HG02642 (cell line): ENCODE measurements around the gene PTCD2.

Experiments
- ATAC-seq: cut with Tn5 transposase; IDR thresholded peaks from one replicate; pipeline ENCODE4 v1.9.1; 2021; ENCODE audit warnings: mild to moderate bottlenecking; ENCODE audit not compliant: unreplicated experiment, poor library complexity

The PTCD2 gene, protein sequence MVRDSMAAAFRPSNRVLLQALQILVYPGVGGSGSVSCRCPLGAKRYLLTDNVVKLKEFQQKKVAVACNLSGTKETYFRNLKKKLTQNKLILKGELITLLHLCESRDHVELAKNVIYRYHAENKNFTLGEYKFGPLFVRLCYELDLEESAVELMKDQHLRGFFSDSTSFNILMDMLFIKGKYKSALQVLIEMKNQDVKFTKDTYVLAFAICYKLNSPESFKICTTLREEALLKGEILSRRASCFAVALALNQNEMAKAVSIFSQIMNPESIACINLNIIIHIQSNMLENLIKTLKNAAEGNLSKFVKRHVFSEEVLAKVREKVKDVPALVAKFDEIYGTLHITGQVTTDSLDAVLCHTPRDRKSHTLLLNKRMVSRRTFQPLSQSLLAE

GRCh38 chr5:72319976-72320752 lies at the start of gene PTCD2, which contains the start of gene MRPS27:
Gene PTCD2 (plus strand): TSS chr5:72320373. CDS start chr5:72320383, 10 bp downstream.
Gene MRPS27 (minus strand): TSS chr5:72320240. CDS start chr5:72320221, 19 bp downstream.
- ATAC-seq = peak; percentile 99

DNA sequence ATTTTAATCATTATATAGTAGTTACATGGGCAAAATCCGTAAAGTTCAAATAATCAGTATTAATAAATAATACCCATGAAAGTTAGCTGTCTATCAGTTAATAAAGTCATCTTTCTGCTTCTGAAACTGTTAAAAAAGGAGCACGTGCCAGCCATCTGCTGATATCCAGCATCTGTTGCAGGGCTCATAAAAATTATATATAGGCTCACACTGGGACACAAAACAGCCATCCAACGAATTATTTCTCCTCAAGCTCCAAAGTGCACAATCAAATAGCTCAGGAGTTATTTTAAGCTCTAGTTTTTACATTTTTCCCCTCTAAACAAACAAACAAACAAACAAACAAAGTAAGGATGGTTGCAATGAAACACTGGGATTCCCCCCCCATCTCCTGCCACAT lies 48.5 kb upstream of the PTCD2 start:
- no peak for ATAC-seq

DNA sequence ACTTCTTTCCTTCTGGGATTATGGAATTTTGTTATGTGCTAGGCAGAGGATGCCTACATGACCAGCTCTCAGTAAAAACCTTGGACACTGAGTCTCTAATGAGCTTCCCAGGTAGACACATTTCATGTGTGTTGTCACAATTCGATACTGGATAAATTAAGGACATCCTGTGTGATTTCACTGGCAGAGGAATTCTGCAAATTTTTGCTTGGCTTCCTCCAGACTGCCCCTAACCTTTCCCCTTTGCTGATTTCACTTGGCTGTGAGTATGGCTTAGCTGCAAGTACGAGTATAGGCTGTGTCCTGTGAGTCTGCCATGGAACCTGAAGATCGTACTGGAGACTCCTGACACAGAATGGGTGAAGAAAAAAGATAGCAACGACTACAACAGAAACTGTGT lies 47.8 kb upstream of the PTCD2 start:
- ATAC-seq = no peak

- no peak for ATAC-seq
Measured at GRCh38 chr5:72273547-72273946, 46.6 kb upstream of the PTCD2 start.

- ATAC-seq = no peak
Measured at GRCh38 chr5:72276219-72276752, 43.9 kb upstream of the PTCD2 start.

DNA sequence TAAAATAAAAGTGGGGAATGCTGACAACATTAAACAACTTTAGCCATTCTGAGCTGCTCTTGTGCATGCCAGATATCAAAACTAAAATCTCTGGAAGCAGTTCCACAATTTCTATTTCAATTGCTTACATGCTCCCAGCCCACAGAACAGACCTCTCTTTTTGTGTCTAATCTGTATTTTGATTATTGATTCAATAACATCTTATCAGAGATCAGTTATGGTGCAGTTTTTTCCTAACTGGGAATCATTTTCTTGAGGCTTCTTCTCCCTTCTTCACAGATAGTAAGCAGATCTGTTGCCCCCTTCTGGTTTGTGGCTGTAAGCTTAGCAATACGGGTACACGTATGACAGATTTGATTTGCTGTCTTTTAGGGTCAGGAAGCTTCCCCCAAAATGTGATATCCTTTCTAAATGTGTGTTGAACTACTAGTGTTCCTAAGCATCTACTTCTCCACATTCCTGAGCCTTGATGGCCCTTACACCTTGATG lies 39.5 kb upstream of the PTCD2 start:
- no peak for ATAC-seq

DNA sequence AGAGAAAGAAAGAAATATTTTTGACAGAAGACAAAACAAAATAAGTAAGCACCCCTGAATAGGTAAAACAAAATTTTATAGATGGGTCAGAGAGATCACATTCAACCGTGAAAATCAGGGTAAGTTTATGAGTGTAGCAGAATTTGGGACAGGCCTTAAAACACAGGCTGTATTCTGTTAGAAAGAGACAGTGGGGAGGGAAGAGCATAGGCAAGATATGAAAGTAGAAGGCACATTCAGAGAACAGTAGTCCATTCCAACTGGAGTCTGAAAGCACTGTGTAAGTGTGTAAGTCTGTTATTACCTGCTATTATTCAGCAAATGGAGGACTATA lies 38.8 kb upstream of the PTCD2 start:
- no peak for ATAC-seq

DNA sequence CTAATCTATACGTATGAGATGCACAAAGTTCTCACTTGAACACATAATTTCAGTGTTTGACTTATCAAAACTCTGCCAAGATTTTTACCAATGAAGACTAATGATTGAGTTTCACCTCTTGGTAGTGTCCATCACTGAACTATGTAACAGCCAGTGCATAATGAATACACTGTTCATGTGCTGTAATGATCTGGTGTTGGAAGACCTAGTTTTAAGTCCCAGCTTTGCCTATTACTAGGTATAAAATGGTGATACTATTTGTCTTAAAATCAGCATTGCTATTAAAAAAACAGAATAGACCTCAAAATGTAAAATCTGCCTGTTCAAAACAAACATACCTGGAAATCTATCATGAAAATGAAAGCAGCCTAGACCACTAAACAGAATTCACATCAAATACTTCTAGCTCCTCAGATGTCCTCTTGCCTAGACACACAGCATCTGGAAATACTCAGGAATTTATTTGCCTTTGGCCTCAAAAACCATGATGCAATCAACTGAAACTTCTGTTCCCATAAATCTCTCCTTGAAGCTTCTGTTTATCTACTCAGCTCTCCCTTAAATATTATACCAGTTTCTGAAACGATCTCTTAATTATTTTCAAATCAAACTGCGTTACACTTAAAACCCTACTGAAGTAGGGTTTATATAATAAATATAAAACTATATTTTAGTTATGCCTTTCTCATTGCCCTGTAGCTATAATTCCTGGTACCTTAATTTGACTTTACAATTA lies 38.2 kb upstream of the PTCD2 start:
- ATAC-seq = no peak

DNA sequence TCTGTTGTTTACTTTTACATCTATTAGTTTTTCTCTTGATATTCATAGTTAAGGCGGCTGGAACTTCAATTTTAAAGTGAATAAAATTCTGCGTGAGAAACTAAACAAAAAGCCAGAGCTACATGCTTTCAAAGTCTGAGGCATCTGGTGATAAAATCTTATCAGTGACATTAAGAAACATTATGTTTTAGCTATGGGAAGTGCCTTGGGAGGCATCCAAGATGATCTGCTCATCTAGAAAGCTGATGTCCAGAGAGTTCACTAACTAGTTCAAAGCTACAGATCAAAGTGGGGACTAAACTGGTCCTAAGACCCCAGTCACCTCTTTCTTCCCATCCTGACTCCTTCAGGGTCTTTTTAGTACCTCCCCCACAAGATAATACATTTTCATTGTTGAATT lies 37.3 kb upstream of the PTCD2 start:
- ATAC-seq = no peak

- no peak for ATAC-seq
Measured at GRCh38 chr5:72283358-72283757, 36.8 kb upstream of the PTCD2 start.

GRCh38 chr5:72284559-72285423 lies 35.4 kb upstream of the PTCD2 start:
- no peak for ATAC-seq

DNA sequence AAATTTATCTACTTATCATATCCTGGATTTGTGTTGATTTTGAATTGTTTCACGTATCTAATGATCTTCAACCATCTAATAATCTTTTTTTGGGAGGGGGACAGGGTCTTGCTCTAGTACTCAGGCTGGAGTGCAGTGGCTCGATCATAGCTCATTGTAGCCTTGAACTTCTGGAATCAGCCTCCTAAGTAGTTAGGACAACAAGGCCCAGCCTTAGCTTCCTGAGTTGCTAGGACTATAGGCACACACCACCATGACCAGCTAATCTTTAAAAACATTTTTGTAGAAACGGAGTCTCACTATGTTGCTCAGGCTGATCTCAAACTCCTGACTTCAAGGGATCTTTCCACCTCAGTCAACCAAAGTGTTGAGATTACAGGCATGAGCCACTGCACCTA lies 34.8 kb upstream of the PTCD2 start:
- ATAC-seq = no peak

- ATAC-seq = no peak
Measured at GRCh38 chr5:72286798-72287197, 33.4 kb upstream of the PTCD2 start.

DNA sequence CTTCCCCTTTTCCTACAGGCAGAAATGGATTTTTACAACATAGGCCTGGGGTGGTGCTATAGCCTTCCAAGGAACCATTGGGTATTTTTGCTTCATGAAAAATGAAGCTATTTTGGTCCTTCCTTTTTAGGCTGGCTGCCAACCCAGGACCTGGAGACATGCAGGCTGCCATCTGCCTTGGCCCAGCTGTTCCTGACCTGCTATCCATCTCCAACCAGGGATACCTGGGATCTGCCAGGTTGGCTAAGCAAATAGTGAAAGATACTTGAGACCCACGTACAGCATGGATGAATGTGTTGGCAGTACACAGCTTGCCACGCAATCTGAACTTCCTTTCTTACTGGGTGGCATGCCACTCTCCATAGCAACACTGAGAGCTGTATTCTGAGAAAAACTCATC lies 31.2 kb upstream of the PTCD2 start:
- ATAC-seq = no peak

GRCh38 chr5:72290356-72291133 lies 29.6 kb upstream of the PTCD2 start:
- ATAC-seq = no peak

GRCh38 chr5:72291601-72292000 lies 28.6 kb upstream of the PTCD2 start:
- ATAC-seq = no peak

DNA sequence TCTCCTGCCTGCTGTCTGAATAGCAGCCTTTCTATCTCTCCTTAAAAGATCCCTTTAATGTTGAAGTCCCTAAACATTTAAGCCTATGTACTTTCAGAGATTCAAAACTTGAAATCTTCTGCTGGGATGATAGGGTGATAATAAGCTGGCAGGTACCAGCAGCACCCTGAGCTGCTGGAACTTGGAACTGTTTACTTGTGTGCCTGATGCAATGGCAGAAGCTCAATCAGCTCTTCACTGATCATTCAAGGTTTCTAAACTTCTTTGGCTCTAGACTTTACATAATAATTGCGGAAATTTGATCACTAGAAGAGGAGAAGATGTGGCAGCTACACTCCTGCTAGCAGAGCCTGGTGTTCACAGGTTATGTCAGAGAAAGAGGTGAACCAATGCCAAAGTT lies 27.8 kb upstream of the PTCD2 start:
- no peak for ATAC-seq

- no peak for ATAC-seq
Measured at GRCh38 chr5:72293495-72294055, 26.6 kb upstream of the PTCD2 start.

- ATAC-seq = no peak
Measured at GRCh38 chr5:72294473-72294872, 25.7 kb upstream of the PTCD2 start.
